K562 (cell line): ENCODE results near the gene SLC13A3. TPM values are rescaled to one million over a fixed set of nuclear protein-coding genes. Genes with fewer than 3 reads are reported as not detected.

Source experiments
- CXXC5 ChIP-seq: fragments of 250-450 bp; sonication (Bioruptor Pico); IDR thresholded peaks from 2 replicates; pipeline ENCODE4 v1.8.0; 2022; ENCODE audit warnings: inconsistent platforms, mild to moderate bottlenecking, moderate library complexity
- EP400 ChIP-seq: fragments of 450-650 bp; IDR thresholded peaks from 2 replicates; pipeline ENCODE4 v1.6.1; 2017; ENCODE audit warnings: antibody characterized with exemption, mild to moderate bottlenecking, moderate library complexity
- ETS2 ChIP-seq: IDR thresholded peaks from 2 replicates; pipeline ENCODE4 v1.6.1; 2016; ENCODE audit warnings: borderline replicate concordance, missing genetic modification characterization, mild to moderate bottlenecking, moderate library complexity, missing compliant biosample characterization; ENCODE audit not compliant: poor library complexity, severe bottlenecking
- FOXK1 ChIP-seq: sonication (generic); formaldehyde crosslinking; IDR thresholded peaks from 2 replicates; pipeline ENCODE4 v1.8.0; 2022; ENCODE audit warnings: missing genetic modification reagents, mild to moderate bottlenecking, borderline replicate concordance
- IRF1 ChIP-seq: sonication (generic); formaldehyde crosslinking; IDR thresholded peaks from 2 replicates; pipeline ENCODE4 v1.8.0; 2022; ENCODE audit warnings: missing genetic modification reagents, mild to moderate bottlenecking, borderline replicate concordance
- KDM5B ChIP-seq: fragments of 200-600 bp; sonication (generic); IDR thresholded peaks from 2 replicates; pipeline ENCODE4 v1.6.1; 2012; ENCODE audit warnings: low read depth, mild to moderate bottlenecking, moderate library complexity, low read length, control low read depth, inconsistent platforms; ENCODE audit not compliant: insufficient replicate concordance
- NR2C1 ChIP-seq, 2 experiments: fragments of 450-650 bp; IDR thresholded peaks; 2 replicates each; pipeline ENCODE4 v1.6.1; 2017; ENCODE audit warnings: mild to moderate bottlenecking in 2 of 2, antibody characterized with exemption in 1 of 2, inconsistent platforms in 1 of 2, missing compliant biosample characterization in 1 of 2, missing genetic modification characterization in 1 of 2
- PHTF2 ChIP-seq: fragments of 250-450 bp; sonication (Bioruptor Pico); IDR thresholded peaks from 2 replicates; pipeline ENCODE4 v1.5.0; 2021; ENCODE audit warnings: mild to moderate bottlenecking
- POLR2A ChIP-seq: fragments of 450-650 bp; conservative IDR thresholded peaks from 2 replicates; pipeline ENCODE4 v1.6.1; 2016
- RNF219 ChIP-seq: fragments of 250-450 bp; sonication (Bioruptor Pico); IDR thresholded peaks from 2 replicates; pipeline ENCODE4 v1.5.0; 2022; ENCODE audit warnings: mild to moderate bottlenecking
- THRAP3 ChIP-seq: fragments of 450-650 bp; IDR thresholded peaks from 2 replicates; pipeline ENCODE4 v1.6.1; 2016; ENCODE audit warnings: mild to moderate bottlenecking, inconsistent platforms, borderline replicate concordance
- ZFP36 ChIP-seq: fragments of 150-350 bp; IDR thresholded peaks from 2 replicates; pipeline ENCODE4 v1.6.1; 2018; ENCODE audit warnings: low read length, low read depth; ENCODE audit not compliant: partially characterized antibody
- ZNF124 ChIP-seq: sonication (generic); formaldehyde crosslinking; IDR thresholded peaks from 2 replicates; pipeline ENCODE4 v1.8.1; 2022; ENCODE audit warnings: missing genetic modification reagents
- ZNF609 ChIP-seq: sonication (generic); formaldehyde crosslinking; IDR thresholded peaks from 2 replicates; pipeline ENCODE4 v1.8.1; 2023; ENCODE audit warnings: missing genetic modification reagents, mild to moderate bottlenecking, borderline replicate concordance
- polyA plus RNA-seq, 8 experiments: library from polyadenylated mRNA; depleted of rRNA in 4 of 8; stranded (reverse) in 5 of 8; unstranded in 3 of 8; fragments of >200 nt; fragmentation: Nextera tagmentation in 2 of 8; fragmentation: Illumina TruSeq in 1 of 8; extraction: Ambion mirVana in 2 of 8; extraction: Trizol in 1 of 8; gene quantifications; 2 replicates each; pipeline versions ENCODE4 v1.2.1 to v1.2.3, GENCODE V29; 2011 to 2014; ENCODE audit warnings: inconsistent platforms in 1 of 8, missing spikeins in 1 of 8
- total RNA-seq, 7 experiments: library from RNA; depleted of rRNA in 6 of 7; stranded (reverse); fragments of >200 nt in 6 of 7; fragmentation: Illumina TruSeq in 2 of 7; extraction: Trizol in 2 of 7; gene quantifications; 2 replicates each; pipeline versions ENCODE4 v1.2.1 to v1.2.3, GENCODE V29; 2011 to 2021; ENCODE audit warnings: low replicate concordance in 1 of 7
- TF ChIP-seq, protein P1 (sequence below): fragments of 450-650 bp; IDR thresholded peaks from 2 replicates; pipeline ENCODE4 v1.6.1; 2016; ENCODE audit warnings: antibody characterized with exemption
- TF ChIP-seq, protein P2 (sequence below): sonication (generic); formaldehyde crosslinking; IDR thresholded peaks from 2 replicates; pipeline ENCODE4 v1.8.0; 2022; ENCODE audit warnings: missing genetic modification reagents, mild to moderate bottlenecking, moderate library complexity, borderline replicate concordance

The SLC13A3 gene
- total and polyA plus RNA-seq, 9 of the 15 experiments (the other 6 are each of a cell fraction or from before 2014, with no cell fraction given): 5.5 to 16.4 (median 8.5) TPM

DNA sequence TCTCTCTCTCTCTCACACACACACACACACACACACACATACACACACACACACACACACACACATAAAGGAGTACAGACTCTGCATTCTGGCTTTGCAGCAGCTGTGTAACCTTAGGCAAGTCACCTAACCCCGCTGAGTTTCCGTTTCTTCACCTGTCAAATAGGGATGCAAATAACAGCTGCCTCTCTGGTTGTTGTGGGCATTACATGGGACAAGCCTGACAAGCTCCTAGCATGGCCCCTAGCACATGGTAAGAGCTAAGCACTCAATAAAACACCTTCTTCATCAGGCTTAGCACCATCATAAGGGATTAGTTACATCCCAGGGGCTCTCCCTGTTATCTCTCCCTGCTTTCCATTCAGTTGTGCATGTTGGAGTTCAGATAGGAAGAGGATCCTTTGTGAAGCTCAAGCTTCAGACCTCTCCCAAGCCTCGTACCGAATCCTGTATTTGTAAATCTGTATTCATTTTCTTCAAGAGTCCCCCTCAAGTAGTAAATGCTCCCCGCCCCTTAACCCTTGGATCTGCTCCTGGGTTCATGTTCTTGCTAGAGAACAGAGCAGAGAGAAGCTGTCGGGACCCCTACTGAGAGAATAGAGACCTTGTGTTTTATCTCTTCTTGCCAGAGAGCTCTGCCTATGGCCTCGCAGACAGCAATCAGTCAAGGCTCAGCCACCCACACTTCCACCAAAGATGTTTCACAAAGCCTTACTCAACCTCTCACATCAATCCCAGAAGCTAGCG is 2.2 kb downstream of the SLC13A3 start (continued):
- TF ChIP-seq, protein P1, sequence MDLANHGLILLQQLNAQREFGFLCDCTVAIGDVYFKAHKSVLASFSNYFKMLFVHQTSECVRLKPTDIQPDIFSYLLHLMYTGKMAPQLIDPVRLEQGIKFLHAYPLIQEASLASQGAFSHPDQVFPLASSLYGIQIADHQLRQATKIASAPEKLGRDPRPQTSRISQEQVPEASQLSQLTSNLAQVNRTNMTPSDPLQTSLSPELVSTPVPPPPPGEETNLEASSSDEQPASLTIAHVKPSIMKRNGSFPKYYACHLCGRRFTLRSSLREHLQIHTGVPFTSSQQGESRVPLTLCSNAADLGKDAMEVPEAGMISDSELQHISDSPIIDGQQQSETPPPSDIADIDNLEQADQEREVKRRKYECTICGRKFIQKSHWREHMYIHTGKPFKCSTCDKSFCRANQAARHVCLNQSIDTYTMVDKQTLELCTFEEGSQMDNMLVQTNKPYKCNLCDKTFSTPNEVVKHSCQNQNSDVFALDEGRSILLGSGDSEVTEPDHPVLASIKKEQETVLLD: 0 out of 2 replicates have a peak, but pooled peaks have one; percentile 13
- TF ChIP-seq, protein P2, sequence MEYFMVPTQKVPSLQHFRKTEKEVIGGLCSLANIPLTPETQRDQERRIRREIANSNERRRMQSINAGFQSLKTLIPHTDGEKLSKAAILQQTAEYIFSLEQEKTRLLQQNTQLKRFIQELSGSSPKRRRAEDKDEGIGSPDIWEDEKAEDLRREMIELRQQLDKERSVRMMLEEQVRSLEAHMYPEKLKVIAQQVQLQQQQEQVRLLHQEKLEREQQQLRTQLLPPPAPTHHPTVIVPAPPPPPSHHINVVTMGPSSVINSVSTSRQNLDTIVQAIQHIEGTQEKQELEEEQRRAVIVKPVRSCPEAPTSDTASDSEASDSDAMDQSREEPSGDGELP (CRISPR knock-in tag): peak; percentile 38
- TF ChIP-seq KDM5B (no peak), FOXK1 (CRISPR knock-in tag) (no peak), CXXC5 (CRISPR knock-in tag) (peak; percentile 66), ZFP36 (peak; percentile 63), ETS2 (no peak), PHTF2 (CRISPR knock-in tag) (no peak), RNF219 (CRISPR knock-in tag) (no peak), IRF1 (CRISPR knock-in tag) (no peak), ZNF609 (CRISPR knock-in tag) (no peak), POLR2A (no peak), ZNF124 (no peak), NR2C1 (IDR thresholded peaks at IDR 0.05) (no peak), NR2C1 (tag; IDR thresholded peaks at IDR 0.05) (peak; percentile 33; the same call in 1 of the 2 replicates), THRAP3 (peak; percentile 21; the same call in 1 of the 2 replicates), EP400 (no peak)
